ENCODE results near the gene EHHADH. TPM values are rescaled to one million over a fixed set of nuclear protein-coding genes. Genes with fewer than 3 reads are reported as not detected.

EHHADH gene
- total RNA-seq, 1 donor: 4.3 TPM

GRCh38 chr3:185200639-185201038 lies 53.2 kb downstream of the EHHADH start:
- H3K4me3 ChIP-seq (ENCODE audit: low read depth, low read length): no peak overlapping the region
- peak; percentile 83 for DNase-seq (ENCODE audit: low read depth)
- TF ChIP-seq CTCF (IDR thresholded peaks at IDR 0.05; ENCODE audit: insufficient read depth, low read length): no peak

GRCh38 chr3:185199671-185200070 lies 54.2 kb downstream of the EHHADH start:
- TF ChIP-seq CTCF (IDR thresholded peaks at IDR 0.05; ENCODE audit: insufficient read depth, low read length): no peak
- H3K4me3 ChIP-seq (ENCODE audit: low read depth, low read length): no peak overlapping the region
- no peak for DNase-seq (ENCODE audit: low read depth)

- no peak for TF ChIP-seq CTCF (IDR thresholded peaks at IDR 0.05; ENCODE audit: insufficient read depth, low read length)
- H3K4me3 ChIP-seq (ENCODE audit: low read depth, low read length): no peak overlapping the region
- DNase-seq (ENCODE audit: low read depth): no peak
These were observed 54.6 kb downstream of the EHHADH start for GRCh38 chr3:185199206-185199605.

- no peak for TF ChIP-seq CTCF (IDR thresholded peaks at IDR 0.05; ENCODE audit: insufficient read depth, low read length)
- H3K4me3 ChIP-seq (ENCODE audit: low read depth, low read length): no peak overlapping the region
- DNase-seq (ENCODE audit: low read depth): no peak
These were observed 56.8 kb downstream of the EHHADH start for GRCh38 chr3:185197068-185197467.

GRCh38 chr3:185195652-185196051 lies 58.2 kb downstream of the EHHADH start:
- DNase-seq (ENCODE audit: low read depth): no peak
- no peak for TF ChIP-seq CTCF (IDR thresholded peaks at IDR 0.05; ENCODE audit: insufficient read depth, low read length)
- H3K4me3 ChIP-seq (ENCODE audit: low read depth, low read length): no peak overlapping the region

GRCh38 chr3:185188816-185189215 lies 65.0 kb downstream of the EHHADH start:
- TF ChIP-seq CTCF (IDR thresholded peaks at IDR 0.05; ENCODE audit: insufficient read depth, low read length): no peak
- DNase-seq (ENCODE audit: low read depth): no peak
- H3K4me3 ChIP-seq (ENCODE audit: low read depth, low read length): no peak overlapping the region

- no peak for DNase-seq (ENCODE audit: low read depth)
- no peak for TF ChIP-seq CTCF (IDR thresholded peaks at IDR 0.05; ENCODE audit: insufficient read depth, low read length)
- no peak overlapping the region for H3K4me3 ChIP-seq (ENCODE audit: low read depth, low read length)
These were observed 66.5 kb downstream of the EHHADH start for GRCh38 chr3:185187391-185187790.
